SK-N-SH treated with all-trans-retinoic acid at 6 μM for 48 hours (cell line): ENCODE results near the gene CYLD.

Experiments used
- ARNTL ChIP-seq: fragments of 450-650 bp; formaldehyde crosslinking; IDR thresholded peaks from 2 replicates; pipeline ENCODE4 v1.5.0; 2020; ENCODE audit warnings: low read depth, mild to moderate bottlenecking, moderate library complexity, borderline replicate concordance
- GLIS3 ChIP-seq: fragments of 250-450 bp; sonication (Bioruptor Pico); IDR thresholded peaks from 2 replicates; pipeline ENCODE4 v1.5.0; 2020; ENCODE audit warnings: mild to moderate bottlenecking, moderate library complexity
- OSR1 ChIP-seq: fragments of 250-450 bp; sonication (Bioruptor Pico); IDR thresholded peaks from 2 replicates; pipeline ENCODE4 v1.8.0; 2022; ENCODE audit warnings: moderate library complexity, mild to moderate bottlenecking, inconsistent platforms
- RARB ChIP-seq: fragments of 250-450 bp; sonication (Bioruptor Pico); IDR thresholded peaks from 2 replicates; pipeline ENCODE4 v1.8.0; 2021; ENCODE audit warnings: mild to moderate bottlenecking, moderate library complexity
- ZFP3 ChIP-seq: fragments of 250-450 bp; sonication (Bioruptor Pico); IDR thresholded peaks from 2 replicates; pipeline ENCODE4 v1.5.0; 2020; ENCODE audit warnings: mild to moderate bottlenecking, moderate library complexity
- ZFP30 ChIP-seq: fragments of 450-650 bp; formaldehyde crosslinking; IDR thresholded peaks from 2 replicates; pipeline ENCODE4 v1.5.0; 2022; ENCODE audit warnings: mild to moderate bottlenecking, moderate library complexity
- ZNF70 ChIP-seq: fragments of 450-650 bp; formaldehyde crosslinking; IDR thresholded peaks from 2 replicates; pipeline ENCODE4 v1.5.0; 2020; ENCODE audit warnings: mild to moderate bottlenecking, moderate library complexity
- TF ChIP-seq, protein P1 (sequence below): fragments of 250-450 bp; sonication (Bioruptor Pico); IDR thresholded peaks from 2 replicates; pipeline ENCODE4 v1.8.0; 2020; ENCODE audit warnings: mild to moderate bottlenecking, moderate library complexity, borderline replicate concordance

GRCh38 chr16:50806099-50807062, 64.5 kb downstream of the CYLD start:
- no peak for TF ChIP-seq ARNTL (CRISPR knock-in tag)
- no peak for TF ChIP-seq OSR1 (CRISPR knock-in tag)
- TF ChIP-seq GLIS3 (CRISPR knock-in tag), result no peak
- no peak for TF ChIP-seq ZFP30 (CRISPR knock-in tag)
- TF ChIP-seq RARB (CRISPR knock-in tag), result no peak
- TF ChIP-seq ZNF70 (CRISPR knock-in tag), result no peak
- no peak for TF ChIP-seq ZFP3 (CRISPR knock-in tag)
- TF ChIP-seq, protein P1, sequence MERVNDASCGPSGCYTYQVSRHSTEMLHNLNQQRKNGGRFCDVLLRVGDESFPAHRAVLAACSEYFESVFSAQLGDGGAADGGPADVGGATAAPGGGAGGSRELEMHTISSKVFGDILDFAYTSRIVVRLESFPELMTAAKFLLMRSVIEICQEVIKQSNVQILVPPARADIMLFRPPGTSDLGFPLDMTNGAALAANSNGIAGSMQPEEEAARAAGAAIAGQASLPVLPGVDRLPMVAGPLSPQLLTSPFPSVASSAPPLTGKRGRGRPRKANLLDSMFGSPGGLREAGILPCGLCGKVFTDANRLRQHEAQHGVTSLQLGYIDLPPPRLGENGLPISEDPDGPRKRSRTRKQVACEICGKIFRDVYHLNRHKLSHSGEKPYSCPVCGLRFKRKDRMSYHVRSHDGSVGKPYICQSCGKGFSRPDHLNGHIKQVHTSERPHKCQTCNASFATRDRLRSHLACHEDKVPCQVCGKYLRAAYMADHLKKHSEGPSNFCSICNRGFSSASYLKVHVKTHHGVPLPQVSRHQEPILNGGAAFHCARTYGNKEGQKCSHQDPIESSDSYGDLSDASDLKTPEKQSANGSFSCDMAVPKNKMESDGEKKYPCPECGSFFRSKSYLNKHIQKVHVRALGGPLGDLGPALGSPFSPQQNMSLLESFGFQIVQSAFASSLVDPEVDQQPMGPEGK (CRISPR knock-in tag), result no peak
